ENCODE results near the gene TSFM.
A peak's percentile ranks its signal among the peaks of the same experiment; 100 is the strongest.

Gene TSFM

DNA sequence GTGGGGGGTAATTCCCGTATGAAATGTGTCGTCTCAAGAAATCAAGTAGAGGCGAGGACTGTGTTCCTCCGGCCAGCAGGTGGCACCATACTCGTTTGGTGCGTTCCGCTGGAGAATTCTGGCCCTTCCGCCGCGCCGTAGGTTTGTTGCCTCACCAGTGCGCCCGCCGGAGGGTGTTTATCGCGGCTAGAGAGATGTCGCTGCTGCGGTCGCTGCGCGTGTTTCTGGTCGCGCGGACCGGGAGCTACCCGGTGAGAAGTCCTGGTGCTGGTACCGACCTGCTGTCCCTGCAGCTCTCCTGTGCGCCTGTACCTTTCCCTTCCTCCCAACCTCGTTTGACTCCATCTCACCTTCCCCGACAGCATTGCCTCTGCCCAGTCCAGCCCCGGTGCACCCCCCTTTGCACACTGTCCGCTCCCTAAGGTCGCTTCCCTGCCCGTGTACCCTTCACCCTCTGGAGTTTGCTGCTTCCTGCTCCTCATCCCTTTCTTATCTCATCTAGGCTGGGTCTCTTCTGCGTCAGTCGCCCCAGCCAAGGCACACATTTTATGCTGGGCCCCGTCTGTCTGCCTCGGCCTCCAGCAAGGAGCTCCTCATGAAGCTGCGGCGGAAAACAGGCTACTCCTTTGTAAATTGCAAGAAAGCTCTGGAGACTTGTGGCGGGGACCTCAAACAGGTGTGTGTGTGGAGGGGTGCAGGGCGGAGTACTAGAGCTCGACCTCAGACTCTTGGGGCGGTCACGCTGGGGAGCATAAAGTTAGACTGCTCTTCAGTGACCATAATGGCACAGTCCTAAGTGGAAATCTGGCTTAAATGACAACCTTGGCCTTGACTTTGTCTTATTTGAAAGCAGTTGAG, at the start of gene TSFM:
Gene TSFM (plus strand): TSS at position 180 of the 858 bp plus-strand sequence. CDS start 15 bp downstream, at position 195.
- peak; percentile 99 for DNase-seq

DNA sequence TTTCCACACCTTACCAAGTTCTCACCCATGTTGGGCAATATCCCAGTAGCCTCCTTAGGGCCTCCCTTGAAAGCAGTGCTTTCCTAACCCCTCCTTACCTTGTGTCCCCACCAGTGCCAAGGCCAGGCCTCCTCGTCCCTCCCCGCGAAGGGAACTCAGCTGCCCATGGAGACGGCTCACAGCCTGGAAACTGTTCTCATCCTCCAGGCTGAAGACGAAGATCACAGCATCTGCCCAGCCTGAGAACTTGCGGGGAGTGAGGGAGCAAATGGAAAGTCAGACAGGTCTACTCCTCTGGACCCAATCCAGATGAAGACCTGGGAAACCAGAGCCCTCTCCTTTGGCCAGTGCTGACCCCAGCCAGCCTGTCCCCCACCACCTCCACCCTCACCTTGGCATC, 48.7 kb upstream of the TSFM start:
- DNase-seq (no peak), ATAC-seq (no peak)

More for the DNA sequence above, at the start of gene TSFM:
- ATAC-seq, result peak; percentile 87

DNA sequence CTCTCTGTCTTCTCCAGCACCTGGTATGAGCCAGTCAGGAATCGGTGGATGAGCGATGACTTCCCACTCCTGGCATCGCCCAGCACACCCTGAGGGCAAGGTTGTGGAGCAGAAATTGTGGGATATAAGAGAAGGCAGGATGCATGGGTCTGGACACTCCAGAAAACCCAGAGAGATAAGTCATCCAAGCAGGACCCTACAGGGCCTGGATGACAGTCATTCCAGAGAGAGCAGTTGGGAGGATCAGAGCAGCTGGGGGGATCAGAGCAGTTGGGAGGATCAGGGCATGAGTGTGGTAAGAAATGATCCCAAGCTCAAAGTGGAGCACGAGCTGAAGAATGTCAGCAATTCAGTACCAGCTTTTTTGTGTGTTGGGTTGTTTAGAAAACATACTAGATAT, 48.0 kb upstream of the TSFM start:
- ATAC-seq, result no peak
- DNase-seq, result no peak

DNA sequence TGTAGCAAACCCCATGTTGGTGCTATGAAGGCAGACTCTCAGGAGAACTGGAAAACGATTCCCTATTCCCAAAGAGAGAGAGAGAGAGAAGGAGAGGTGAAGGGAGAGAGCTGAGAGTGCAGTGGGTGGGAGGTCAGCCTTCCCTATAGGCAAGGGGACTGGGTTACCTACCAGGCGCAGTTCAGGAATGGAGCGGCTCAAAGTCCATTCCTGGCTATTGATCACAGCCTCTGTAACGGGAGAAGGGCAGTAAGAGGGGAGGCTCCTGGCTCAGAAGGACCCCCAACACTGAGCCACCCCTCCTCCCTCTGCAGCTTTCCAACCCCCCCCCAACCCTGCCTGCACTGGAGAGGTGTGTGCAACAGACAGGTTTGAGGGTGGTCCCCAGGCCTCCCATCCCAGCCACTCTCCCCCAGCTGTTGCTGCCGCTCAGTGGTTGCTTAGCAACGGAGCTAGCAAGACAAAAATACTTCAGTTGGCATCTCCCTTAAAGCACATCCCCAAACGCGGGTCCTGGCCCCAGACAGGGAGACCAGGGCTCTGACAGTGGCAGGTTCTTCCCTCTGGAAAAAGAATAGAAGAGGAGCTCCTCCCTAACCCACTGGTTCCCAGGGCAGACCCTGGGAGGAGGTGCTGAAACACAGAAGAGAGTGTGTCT, 47.3 kb upstream of the TSFM start:
- DNase-seq, result no peak
- no peak for ATAC-seq

DNA sequence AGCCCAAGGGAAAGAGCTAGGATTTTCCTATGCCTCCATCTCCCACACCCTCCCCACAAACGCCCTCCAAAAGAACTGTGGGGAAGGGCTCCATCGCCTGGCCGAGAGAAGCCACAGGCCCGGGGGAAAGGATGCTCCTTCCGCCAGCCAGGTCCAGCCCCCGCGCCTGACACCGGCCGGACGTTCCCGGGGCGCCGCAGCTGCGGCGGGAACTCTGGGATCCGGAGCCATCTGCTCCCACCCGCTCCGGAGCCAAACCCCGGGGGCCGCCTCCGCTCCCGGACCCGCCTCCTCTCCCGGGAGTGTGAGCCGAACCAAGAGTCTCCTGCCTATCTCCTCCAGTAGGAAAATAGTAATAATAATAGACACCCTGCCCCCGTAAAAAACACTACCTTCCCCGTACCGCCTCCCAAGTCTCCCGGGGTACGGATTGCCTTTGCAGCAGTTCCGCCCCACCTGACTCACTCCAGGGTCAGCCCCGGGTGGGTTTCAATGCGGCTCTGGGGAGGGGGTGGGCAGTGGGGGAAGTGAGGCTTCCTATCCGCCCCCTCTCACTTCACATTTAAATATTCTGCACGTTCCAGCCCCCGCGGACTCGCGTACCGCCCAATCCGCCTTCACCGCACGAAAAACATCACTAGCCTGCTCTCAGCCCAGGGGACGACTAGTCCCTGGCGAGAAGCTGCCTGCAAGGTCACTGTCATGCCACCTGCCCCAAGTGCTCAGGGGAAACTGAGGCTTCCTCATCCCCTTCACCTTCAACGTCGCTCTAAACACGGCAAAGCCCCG, 46.4 kb upstream of the TSFM start:
- ATAC-seq, result no peak
- no peak for DNase-seq

DNA sequence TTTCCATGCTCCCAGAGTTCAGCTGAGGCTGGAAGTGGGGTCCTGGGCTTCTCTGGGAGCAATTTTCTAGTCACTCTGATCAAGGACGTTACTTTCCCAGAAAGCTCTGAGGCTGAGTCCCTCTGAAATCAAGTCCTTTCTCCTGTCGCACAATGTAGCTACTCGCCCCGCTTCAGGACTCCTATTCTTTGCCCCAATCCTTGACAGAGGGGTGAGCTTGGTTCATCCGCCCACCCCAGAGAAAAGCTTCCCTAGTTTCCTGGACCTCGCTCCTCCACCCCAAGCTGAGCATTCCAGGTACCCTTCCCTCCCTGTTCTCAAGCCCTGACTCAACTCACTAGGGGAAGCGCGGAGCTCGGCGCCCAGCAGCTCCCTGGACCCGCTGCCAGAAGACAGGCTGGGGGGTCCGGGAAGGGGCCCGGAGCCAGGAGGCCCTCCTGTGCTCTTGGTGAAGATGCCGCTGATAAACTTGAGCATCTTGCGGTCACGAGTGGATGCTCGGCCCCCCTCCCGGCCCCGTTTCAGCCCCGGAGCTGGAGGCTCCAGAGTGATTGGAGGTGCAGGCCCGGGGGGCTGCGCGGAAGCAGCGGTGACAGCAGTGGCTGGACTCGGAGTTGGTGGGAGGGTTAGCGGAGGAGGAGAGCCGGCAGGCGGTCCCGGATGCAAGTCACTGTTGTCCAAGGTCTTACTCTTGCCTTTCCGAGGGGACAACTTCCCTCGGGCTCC, 45.7 kb upstream of the TSFM start:
- ATAC-seq (no peak), DNase-seq (no peak)

DNA sequence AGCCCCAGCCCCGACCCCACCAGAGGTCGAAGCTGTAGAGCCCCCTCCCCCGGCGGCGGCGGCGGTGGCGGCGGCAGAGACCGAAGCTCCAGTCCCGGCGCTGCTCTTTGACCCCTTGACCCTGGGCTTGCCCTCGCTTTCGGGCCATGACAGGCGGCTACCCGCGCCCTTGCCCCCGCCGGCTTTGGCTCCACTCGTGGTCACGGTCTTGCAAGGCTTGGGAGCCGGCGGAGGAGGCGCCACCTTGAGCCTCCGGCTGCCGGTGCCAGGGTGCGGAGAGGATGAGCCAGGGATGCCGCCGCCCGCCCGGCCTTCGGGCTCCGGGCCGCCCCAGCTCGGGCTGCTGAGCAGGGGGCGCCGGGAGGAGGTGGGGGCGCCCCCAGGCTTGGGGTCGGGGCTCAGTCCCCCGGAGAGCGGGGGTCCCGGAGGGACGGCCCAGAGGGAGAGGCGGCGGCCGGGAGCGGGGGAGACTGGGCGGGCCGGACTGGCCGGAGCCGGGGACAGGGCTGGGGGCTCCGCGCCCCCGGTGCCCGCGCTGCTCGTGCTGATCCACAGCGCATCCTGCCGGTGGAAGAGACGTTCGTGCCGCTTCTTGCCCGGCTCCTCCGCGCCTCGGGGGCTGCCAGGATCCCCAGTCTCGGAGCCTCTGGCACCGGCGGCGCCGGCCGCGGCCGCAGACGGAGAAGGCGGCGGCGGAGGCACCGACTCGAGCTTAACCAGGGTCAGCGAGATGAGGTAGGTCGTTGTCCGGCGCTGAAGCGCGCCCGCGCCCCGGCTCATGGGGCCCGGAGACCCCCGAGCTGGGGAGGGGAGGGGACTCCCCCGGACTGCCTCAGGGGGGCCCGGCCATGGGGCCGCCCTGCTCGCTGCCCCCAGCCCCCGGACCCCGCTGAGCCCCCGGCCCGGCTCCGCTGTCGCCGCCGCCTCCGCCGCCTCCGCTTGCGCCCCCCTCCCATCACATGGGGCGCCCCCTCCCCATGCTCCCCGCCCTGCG, 44.8 kb upstream of the TSFM start:
- DNase-seq (no peak), ATAC-seq (no peak)

DNA sequence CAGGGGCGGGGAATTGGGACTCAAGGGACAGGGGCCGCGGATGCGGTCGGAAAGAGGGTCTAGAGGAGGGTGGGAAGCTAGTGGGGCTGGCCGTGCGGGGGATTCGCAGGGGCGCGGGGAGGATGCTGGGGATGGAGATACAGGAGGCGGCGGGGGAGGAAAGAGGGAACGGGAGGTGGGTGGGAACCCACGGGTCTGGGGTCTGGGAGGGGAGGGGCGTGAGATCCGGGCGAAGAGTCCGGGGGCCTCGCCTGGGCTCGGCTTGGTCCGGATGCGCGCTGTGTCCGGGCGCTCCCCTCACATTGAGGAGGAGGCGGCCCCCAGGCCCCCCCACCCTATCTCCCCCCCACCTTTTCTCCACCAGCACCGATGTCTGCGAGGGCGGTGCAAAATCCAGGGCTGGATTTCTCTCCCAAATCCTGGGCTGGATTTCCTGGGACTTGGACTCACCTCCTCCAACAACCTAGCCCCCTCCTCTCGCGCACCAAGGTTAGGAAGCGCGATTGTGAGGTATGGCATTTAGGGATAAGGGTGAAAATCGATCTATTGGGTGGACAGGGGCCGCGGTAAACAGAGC, 43.8 kb upstream of the TSFM start, which contains the start of gene AGAP2:
Gene AGAP2 (minus strand): TSS at position 82 of the 577 bp plus-strand sequence. CDS start 496 bp downstream, outside the sequence.
- DNase-seq (no peak), ATAC-seq (no peak)

DNA sequence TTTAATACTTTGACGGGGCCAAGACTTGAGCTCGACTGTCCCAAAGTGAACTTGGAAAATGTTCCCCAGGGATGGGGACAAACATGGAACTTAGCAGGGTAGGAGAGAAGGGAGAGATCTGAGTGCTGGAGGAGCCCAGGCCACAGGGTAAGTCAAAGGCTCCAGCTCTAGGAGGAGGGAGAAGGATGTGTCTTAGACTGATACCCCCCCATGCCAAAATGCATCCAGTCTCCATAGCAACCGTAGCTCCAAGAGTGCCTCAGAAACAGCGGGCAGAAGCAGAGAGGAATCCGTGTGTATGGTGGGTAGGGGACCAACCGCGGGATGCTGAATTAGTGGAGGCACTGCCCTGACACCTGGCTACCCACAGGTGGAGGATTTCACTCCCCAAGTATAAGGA, 43.2 kb upstream of the TSFM start:
- no peak for DNase-seq
- no peak for ATAC-seq

DNA sequence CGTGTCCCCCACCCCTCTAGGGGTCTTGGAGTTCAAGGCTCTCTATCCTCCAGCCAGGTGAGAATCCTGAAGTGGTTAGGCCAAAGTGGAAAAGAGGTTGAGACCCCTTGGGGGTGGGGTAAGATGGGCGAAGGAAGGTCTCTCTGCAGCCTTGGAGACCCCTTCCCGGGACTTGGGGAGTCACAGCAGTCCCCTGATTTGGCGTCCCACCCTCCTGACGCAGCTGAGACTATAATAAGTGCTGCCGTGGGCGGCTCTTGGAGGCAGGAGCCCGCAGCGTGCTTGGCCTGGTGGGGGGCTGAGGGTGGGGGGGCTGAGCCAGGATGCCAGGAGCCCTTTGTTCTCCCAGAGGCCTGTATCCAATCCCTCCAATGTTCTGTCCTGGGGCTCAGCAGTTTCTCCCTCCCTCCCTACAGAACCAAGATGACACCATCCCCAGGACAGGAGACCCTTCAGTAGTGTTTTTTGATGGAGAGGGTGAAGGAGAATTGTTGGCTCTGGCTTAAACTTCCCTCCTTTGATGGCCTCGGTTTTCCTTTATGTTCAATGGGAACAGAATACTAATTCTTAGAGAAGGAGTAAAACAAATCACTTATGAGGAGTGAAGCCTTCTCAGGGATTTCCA, 42.6 kb upstream of the TSFM start:
- DNase-seq (no peak), ATAC-seq (no peak)

DNA sequence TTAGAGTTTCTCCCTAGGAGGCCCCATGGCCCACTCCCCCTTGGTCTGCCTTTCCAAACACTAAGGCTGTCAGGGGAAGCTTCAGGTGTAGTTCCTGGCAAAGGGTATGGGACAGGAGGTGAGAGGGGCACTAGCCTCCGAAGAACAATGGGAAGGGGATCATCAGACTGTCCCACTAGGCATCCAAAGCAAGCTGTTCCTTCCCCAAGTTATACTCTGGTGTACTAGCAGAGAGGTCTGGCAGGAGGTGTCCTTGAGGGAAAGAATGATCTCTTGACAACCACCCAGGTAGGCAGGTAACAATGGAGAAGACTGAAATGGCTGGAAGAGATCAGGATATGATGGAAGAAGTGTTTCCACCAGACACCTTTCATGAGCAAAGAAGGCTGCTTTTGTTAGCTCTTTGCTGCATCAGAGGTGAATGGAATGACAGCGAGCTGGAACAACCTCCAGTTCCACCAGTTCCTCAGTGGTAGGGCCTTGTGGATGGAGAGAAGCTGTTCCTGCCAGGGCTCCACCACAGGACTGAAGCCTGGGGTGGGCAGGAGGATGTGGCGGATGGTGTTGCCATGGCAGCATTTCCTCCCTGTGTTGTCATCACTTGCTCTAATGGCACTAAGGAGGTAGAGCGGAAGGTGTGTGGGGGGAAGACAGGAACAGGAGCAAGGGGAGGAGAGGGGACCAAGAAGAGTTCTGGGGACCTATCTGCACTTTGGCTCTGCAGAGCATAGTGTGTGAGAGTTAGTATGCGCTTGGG, 41.8 kb upstream of the TSFM start:
- DNase-seq (peak; percentile 76), ATAC-seq (peak; percentile 67)

DNA sequence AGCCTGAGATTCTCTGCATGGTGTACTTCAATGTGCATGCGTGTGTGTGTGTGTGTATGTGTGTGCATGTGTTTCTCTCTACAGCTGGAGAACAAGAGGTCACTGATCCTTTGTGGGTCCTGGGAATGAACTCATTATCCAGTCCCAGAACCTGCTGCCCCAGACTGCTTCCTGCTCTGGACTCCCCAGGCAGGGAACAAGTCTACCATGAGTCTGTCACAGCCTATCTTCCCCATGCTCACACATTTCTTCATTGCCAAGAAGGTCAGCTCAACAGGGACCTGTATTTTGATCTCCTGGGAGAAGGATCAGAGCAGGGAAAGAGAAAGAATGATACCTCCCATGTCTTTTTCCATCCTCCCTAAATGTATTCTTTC, 41.2 kb upstream of the TSFM start:
- no peak for DNase-seq
- no peak for ATAC-seq

DNA sequence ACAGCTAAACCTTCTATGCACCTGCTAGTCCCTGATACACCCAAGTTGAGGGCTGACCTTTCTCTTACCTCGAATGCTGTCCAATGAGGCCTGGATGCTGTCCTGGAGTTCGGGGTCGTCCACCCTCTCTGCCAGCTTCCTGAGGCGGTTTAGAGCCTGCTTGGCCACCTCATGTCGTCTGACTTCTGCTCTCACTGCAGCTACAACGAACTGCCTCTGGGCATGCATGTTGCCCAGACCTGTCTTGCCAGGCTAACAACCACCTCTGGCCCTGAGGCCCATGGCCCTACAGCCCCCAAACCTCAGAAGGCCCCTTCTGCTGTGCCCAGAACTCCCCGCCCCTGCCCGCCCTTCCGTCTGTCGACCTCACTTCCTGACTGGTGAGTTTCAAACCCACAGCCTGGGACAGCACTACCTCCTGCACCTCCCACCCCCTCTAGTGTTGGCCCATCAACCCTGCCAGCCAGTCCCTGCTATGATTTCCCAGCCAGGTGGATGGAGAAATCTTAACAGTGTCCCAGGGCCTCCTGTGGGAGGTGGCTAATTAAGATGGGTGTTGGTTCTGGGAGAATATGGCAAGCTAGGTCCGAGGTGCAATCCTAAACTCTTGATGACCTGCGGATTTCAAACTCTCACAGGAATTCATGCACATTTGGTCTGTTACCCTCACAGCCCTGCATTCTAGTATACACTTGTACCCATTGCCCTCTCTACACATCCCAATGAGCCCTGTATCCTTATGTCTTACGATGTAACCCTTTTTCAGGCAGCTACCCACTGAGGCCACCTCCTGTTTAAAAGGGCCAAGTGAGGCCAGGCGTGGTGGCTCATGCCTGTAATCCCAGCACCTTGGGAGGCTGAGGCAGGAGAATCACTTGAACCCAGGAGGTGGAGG, 40.5 kb upstream of the TSFM start:
- DNase-seq (peak; percentile 82), ATAC-seq (peak; percentile 75)

DNA sequence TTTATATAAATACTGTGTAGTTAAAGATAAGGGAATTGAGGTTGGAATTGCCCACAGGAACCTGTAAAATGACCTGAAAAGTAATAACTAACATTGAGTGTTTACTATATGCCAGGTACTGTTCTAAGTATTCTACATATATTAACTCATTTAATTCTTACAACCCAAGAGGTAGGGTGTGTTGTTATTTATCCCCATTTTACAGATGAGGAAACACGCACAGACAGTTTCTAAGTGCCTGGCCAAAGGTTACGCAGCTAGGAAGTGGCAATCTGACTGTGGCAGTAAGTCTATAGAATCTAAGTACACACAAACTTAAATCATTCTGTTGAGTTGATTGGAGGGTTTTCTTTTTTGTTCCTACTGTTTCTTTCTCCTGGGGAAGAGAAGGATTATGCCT, 38.8 kb upstream of the TSFM start:
- DNase-seq, result no peak
- no peak for ATAC-seq

DNA sequence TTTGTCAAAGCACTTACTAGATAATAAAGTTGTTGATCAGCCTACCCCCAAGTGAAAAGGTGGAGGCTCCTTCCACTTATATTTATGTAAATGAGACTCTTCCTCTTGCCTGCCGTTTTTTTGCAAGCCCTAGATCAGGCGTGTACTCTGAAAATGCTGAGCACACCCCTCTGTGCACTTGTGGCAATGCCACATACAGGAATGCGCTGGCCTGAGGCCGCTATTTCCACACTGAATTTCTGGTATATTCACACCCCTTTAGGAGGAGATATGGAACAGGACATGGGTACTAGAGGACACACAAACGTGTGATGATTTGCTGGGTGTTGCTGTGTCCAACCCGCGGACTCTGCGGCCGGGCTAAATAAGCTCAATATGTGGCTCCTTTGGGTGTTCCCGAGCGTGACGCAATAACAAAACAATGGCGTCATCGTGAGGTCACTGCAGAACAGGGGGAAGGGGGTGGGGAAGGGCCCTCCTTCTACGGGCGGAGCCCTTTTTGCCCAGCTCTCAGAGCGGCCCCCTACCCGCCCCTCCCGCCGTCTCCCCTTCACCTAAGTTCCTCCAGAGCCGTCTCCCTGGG, 38.3 kb upstream of the TSFM start:
- peak; percentile 36 for ATAC-seq
- DNase-seq, result peak; percentile 81

DNA sequence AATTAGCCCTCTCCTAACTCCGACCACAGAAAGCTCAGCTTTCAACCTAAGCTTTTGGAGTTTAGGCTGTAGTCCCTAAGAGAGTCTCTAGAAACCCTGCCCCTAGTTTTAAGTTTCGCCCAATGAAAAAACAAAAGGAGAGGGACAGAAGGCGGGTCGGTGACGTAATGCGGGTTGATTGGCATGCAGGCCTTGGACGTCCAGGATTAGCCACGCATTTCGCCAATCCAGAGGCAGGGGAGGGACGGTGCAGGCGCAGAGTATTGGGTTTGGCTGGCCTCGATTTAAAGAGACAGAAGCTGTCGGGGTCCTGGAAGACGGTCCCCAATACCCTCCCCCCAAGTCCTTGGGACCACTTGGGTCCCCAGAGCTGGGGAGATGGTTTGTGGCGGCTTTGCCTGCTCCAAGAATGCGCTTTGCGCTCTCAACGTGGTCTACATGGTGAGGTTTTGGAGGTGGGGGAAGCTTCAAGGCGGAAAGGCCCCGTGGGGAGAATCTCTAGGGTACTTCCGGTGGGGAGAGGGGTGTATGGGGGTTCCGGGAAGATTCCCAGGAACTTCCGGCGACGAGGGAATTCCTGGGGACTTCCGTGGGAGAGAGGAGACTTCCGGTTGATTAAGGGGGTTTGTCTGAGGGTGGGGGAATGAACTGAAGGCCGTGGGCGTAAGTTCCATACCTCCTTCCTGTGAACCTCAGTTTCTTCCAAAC, 37.7 kb upstream of the TSFM start, which contains the start of gene TSPAN31:
Gene TSPAN31 (plus strand): TSS at position 263 of the 708 bp plus-strand sequence. CDS start 116 bp downstream, at position 379.
- DNase-seq (peak; percentile 93), ATAC-seq (peak; percentile 84)

DNA sequence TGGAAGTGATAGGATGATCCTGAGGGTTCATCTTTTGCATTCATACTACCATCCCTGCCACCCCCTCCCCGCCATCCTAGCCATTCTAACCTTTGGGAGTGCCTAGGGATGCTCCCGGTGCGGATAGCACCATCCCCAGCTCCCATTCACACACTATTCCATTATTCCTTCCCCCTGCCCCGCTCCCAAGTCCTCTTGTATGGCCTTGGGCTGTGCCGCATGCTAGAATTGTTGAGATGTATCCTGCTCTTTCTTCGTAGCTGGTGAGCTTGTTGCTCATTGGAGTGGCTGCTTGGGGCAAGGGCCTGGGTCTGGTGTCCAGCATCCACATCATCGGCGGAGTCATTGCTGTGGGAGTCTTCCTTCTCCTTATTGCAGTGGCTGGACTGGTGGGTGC, 37.1 kb upstream of the TSFM start:
- no peak for DNase-seq
- no peak for ATAC-seq

Data from stimulated activated naive CD8-positive, alpha-beta T cell treated with anti-CD3 and anti-CD28 coated beads, Interleukin-15, Interleukin-2, amounts not matched to agents 100 U/mL and 50 U/mL, for 24 hours (primary cell).